ENCODE measurements around the gene MPP3.

Gene MPP3

DNA sequence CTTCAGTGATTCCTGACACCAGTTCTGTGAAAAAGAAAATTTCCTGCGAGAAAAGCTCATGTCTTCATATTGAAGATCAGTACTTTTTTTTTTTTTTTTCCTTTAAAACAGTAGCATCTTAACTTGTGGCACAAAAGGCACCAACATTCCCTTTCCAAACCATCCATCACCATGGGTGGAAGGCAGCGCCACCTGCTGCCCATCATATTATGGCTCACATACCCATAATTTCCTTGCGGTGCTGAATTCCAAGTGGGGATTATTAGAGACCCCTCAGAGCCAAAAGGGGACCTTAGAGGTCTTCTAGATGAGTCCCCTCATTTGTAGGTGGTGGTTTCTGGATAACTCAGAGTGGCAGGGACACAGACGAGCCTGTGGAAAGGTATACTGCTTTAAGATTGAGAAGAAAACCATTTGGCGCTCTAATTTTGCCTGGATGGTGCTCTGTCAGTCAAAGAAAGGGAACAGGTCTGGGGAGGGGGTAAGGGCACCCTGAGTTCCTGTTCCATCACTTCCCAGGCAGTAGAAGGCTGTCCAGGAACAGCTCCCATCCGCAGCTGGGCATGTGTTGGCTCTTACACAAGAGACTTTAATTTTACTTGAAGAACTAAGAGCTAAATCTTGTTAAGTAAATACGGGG lies 66.4 kb downstream of the MPP3 start:
- Histone ChIP-seq H3K27ac (ENCODE audit: low read length) (no peak overlapping the region), H4K20me1 (ENCODE audit: insufficient read depth, low read length) (no peaks in the 10 kb centered on the region), H3K4me3 (ENCODE audit: low read length) (no peak overlapping the region)

DNA sequence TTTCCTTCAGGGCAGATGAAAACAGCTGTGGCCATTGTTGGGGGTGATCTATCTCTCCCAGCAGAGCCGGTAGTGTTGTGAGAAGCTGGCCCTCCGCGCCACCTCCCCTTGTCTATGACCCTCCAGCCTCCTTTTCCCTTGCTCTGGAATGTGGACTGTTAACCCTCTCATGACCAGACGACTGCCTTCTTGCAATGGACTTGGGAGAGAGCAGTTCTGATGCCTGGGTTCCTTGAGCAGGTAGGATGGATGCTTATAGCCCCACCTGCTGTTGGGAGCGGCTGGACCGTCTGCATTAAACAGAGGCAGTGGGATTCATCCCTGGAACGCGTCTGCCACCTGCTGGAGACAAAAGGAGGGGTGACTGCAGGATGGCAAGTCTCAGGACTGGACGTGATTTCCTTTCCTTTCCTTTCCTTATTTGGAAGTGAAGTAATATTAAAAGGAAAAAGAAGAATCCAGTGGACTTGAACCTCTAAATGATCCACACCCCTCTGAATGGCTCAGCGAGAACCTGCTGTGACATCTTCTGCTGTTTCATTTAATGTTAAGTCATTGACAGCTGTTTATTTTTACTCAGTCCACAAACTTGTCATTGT lies 72.6 kb downstream of the MPP3 start:
- peak overlapping the region; percentile 75; the same call in 1 of the 2 replicates for H2AFZ ChIP-seq (ENCODE audit: low read depth, low read length)
- H3K9me3 ChIP-seq (ENCODE audit: insufficient read depth, low read length) = no peaks in the 10 kb centered on the region
- peaks cover 2% of the 10 kb centered on the region; the same call in 1 of the 2 replicates for H3K4me1 ChIP-seq (ENCODE audit: low read length)
- peak overlapping the region; percentile 51 for H3K4me2 ChIP-seq (ENCODE audit: low read length)
- no peaks in the 10 kb centered on the region; the same call in 1 of the 2 replicates for H3K27me3 ChIP-seq (ENCODE audit: low read depth, low read length)
- no peaks in the 10 kb centered on the region for H3K79me2 ChIP-seq (ENCODE audit: low read length)
- no peak overlapping the region for H3K9ac ChIP-seq (ENCODE audit: low read length)
- TF ChIP-seq, protein P1, sequence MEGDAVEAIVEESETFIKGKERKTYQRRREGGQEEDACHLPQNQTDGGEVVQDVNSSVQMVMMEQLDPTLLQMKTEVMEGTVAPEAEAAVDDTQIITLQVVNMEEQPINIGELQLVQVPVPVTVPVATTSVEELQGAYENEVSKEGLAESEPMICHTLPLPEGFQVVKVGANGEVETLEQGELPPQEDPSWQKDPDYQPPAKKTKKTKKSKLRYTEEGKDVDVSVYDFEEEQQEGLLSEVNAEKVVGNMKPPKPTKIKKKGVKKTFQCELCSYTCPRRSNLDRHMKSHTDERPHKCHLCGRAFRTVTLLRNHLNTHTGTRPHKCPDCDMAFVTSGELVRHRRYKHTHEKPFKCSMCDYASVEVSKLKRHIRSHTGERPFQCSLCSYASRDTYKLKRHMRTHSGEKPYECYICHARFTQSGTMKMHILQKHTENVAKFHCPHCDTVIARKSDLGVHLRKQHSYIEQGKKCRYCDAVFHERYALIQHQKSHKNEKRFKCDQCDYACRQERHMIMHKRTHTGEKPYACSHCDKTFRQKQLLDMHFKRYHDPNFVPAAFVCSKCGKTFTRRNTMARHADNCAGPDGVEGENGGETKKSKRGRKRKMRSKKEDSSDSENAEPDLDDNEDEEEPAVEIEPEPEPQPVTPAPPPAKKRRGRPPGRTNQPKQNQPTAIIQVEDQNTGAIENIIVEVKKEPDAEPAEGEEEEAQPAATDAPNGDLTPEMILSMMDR (IDR thresholded peaks at IDR 0.05; ENCODE audit: low read depth, low read length) = peak; percentile 100
- TF ChIP-seq EZH2phosphoT487 (IDR thresholded peaks at IDR 0.05; ENCODE audit: low read depth) = no peak
- 0 out of 2 replicates have a peak overlapping the region, but pooled peaks have one; percentile 25 for H3K4me3 ChIP-seq (ENCODE audit: low read length)
- H4K20me1 ChIP-seq (ENCODE audit: insufficient read depth, low read length) = no peaks in the 10 kb centered on the region
- H3K36me3 ChIP-seq (replicated peaks; ENCODE audit: low read depth, low read length) = no peaks in the 10 kb centered on the region
- no peak overlapping the region for H3K27ac ChIP-seq (ENCODE audit: low read length)

More for the DNA sequence above, 66.4 kb downstream of the MPP3 start:
- H3K79me2 ChIP-seq (ENCODE audit: low read length) = no peaks in the 10 kb centered on the region
- no peaks in the 10 kb centered on the region for H3K27me3 ChIP-seq (ENCODE audit: low read depth, low read length)
- H3K4me2 ChIP-seq (ENCODE audit: low read length) = no peak overlapping the region
- peaks cover 18% of the 10 kb centered on the region for H3K4me1 ChIP-seq (ENCODE audit: low read length)
- H2AFZ ChIP-seq (ENCODE audit: low read depth, low read length) = no peak overlapping the region
- H3K36me3 ChIP-seq (replicated peaks; ENCODE audit: low read depth, low read length) = peaks cover 5% of the 10 kb centered on the region
- H3K9me3 ChIP-seq (ENCODE audit: insufficient read depth, low read length) = no peaks in the 10 kb centered on the region
- no peak overlapping the region for H3K9ac ChIP-seq (ENCODE audit: low read length)
- TF ChIP-seq EZH2phosphoT487 (IDR thresholded peaks at IDR 0.05; ENCODE audit: low read depth) = no peak
- TF ChIP-seq, protein P1 (IDR thresholded peaks at IDR 0.05; ENCODE audit: low read depth, low read length) = peak; percentile 80

DNA sequence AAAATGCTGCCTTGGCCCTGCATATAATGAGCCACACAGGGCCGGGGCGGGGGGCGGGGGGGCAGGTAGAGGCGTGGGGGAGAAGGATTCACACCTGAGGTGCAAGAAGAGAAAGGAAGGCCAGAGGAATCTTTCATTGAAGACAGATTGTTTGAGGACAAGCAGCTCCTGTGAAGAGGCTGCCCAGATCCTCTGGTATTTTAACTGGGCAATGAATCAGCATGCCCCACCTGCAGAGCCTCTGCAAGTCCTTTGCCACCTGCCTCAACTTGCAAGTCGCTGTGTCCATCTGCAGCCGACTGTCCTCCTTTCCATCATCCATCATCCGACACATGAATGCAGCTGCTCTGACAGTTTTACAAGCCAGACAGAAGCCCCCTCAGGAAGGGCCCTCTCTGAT lies 73.1 kb downstream of the MPP3 start:
- Histone ChIP-seq H3K9ac (ENCODE audit: low read length) (no peak overlapping the region), H4K20me1 (ENCODE audit: insufficient read depth, low read length) (no peaks in the 10 kb centered on the region), H3K9me3 (ENCODE audit: insufficient read depth, low read length) (no peaks in the 10 kb centered on the region), H3K4me2 (ENCODE audit: low read length) (no peak overlapping the region), H3K4me1 (ENCODE audit: low read length) (peaks cover 2% of the 10 kb centered on the region; the same call in 1 of the 2 replicates), H3K27ac (ENCODE audit: low read length) (no peak overlapping the region), H3K27me3 (ENCODE audit: low read depth, low read length) (no peaks in the 10 kb centered on the region; the same call in 1 of the 2 replicates), H3K79me2 (ENCODE audit: low read length) (no peaks in the 10 kb centered on the region), H3K4me3 (ENCODE audit: low read length) (no peak overlapping the region), H2AFZ (ENCODE audit: low read depth, low read length) (no peak overlapping the region), H3K36me3 (replicated peaks; ENCODE audit: low read depth, low read length) (no peaks in the 10 kb centered on the region)
- no peak for TF ChIP-seq EZH2phosphoT487 (IDR thresholded peaks at IDR 0.05; ENCODE audit: low read depth)
- TF ChIP-seq, protein P1 (IDR thresholded peaks at IDR 0.05; ENCODE audit: low read depth, low read length) = no peak

DNA sequence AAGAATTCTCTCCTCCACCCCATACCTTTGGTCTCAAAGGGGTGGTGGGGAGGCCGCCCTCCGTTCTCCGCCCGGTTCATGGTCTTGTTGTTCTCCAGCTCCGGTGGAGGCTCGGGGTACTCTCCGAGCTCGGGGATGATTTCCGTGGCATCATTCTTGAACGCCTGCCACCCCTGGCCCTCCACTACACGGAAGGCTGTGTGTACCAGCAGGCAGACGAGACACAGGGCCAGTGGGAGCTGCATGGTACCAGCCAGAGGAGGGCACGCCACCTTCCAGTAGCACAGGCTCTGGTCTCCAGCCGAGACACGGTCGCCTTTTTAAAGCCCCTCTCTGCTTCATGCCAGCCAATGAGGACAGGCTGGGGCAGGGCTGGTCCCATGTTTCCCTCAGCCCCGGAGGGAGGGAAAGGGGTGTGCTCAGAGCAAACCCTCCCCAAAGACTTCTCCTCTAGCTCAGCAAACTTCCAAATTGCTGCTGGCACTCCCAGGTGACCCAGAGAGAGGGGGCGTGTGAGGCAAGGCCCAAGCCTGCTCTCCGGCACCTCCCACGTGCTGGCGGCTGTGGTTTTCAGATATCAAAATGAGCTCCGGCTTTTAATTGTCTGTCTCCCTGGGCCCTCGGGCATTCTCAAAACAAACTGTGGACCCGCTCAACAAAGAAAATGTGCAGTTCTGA lies 74.3 kb downstream of the MPP3 start, which contains the start of gene SOST:
SOST (minus strand) TSS at position 295 of the 678 bp plus-strand sequence; CDS start at position 245, 50 bp downstream.
- H3K27ac ChIP-seq (ENCODE audit: low read length) = no peak within 1 kb of the TSS
- no peak within 1 kb of the TSS for H3K9ac ChIP-seq (ENCODE audit: low read length)
- no peak for TF ChIP-seq EZH2phosphoT487 (IDR thresholded peaks at IDR 0.05; ENCODE audit: low read depth)
- TF ChIP-seq, protein P1 (IDR thresholded peaks at IDR 0.05; ENCODE audit: low read depth, low read length) = no peak
- no peak within 1 kb of the TSS for H3K4me3 ChIP-seq (ENCODE audit: low read length)
- no peak within 1 kb of the TSS for H2AFZ ChIP-seq (ENCODE audit: low read depth, low read length)
- H3K79me2 ChIP-seq (ENCODE audit: low read length) = no peaks in the 10 kb centered on the region
- H3K4me2 ChIP-seq (ENCODE audit: low read length) = no peak within 1 kb of the TSS
- no peaks in the 10 kb centered on the region for H3K36me3 ChIP-seq (replicated peaks; ENCODE audit: low read depth, low read length)
- H3K4me1 ChIP-seq (ENCODE audit: low read length) = peaks cover 2% of the 10 kb centered on the region; the same call in 1 of the 2 replicates
- no peaks in the 10 kb centered on the region for H3K9me3 ChIP-seq (ENCODE audit: insufficient read depth, low read length)
- no peaks in the 10 kb centered on the region; the same call in 1 of the 2 replicates for H3K27me3 ChIP-seq (ENCODE audit: low read depth, low read length)
- H4K20me1 ChIP-seq (ENCODE audit: insufficient read depth, low read length) = no peaks in the 10 kb centered on the region
